ENCODE data around the gene PANX1. TPM values are rescaled to one million over a fixed set of nuclear protein-coding genes. Genes with fewer than 3 reads are reported as not detected.

PANX1 gene
- total RNA-seq, 1 donor = 48.1 TPM

DNA sequence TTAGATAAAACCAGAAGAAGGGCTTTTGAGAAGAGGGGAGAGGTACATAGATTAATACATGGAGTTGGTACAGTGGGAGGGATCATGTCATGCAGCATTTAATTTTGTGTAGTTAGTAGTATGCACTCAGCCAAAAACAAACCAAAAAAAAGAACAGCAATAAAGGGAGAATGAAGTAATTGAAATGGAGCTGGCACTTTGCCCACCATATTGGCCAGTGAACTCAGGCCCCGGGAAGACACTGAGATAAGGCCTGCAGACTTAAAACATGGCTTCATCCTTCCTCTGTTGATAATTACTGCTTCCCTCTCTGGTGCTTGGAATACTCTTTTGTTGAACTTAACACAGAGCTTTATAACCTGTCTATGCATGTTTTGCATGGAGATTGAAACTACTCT, 3.1 kb downstream of the PANX1 start:
- no peak overlapping the region for H3K4me3 ChIP-seq (ENCODE audit: insufficient read depth, low read length)
- H3K79me2 ChIP-seq (ENCODE audit: insufficient read depth, low read length) = peaks cover 53% of the 10 kb centered on the region
- TF ChIP-seq, protein P1, sequence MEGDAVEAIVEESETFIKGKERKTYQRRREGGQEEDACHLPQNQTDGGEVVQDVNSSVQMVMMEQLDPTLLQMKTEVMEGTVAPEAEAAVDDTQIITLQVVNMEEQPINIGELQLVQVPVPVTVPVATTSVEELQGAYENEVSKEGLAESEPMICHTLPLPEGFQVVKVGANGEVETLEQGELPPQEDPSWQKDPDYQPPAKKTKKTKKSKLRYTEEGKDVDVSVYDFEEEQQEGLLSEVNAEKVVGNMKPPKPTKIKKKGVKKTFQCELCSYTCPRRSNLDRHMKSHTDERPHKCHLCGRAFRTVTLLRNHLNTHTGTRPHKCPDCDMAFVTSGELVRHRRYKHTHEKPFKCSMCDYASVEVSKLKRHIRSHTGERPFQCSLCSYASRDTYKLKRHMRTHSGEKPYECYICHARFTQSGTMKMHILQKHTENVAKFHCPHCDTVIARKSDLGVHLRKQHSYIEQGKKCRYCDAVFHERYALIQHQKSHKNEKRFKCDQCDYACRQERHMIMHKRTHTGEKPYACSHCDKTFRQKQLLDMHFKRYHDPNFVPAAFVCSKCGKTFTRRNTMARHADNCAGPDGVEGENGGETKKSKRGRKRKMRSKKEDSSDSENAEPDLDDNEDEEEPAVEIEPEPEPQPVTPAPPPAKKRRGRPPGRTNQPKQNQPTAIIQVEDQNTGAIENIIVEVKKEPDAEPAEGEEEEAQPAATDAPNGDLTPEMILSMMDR (IDR thresholded peaks at IDR 0.05; ENCODE audit: extremely low read depth, low read depth, low read length) = no peak
- no peaks in the 10 kb centered on the region for H3K27me3 ChIP-seq (ENCODE audit: insufficient read depth, low read length)
- H3K9me3 ChIP-seq (ENCODE audit: low read depth, low read length) = no peaks in the 10 kb centered on the region
- peaks cover 9% of the 10 kb centered on the region for H4K20me1 ChIP-seq (ENCODE audit: insufficient read depth, low read length)
- H2AFZ ChIP-seq (ENCODE audit: low read length) = no peak overlapping the region
- peak overlapping the region; percentile 89 for H3K27ac ChIP-seq (ENCODE audit: low read depth, low read length)
- H3K4me1 ChIP-seq (ENCODE audit: insufficient read depth, low read length) = peaks cover 67% of the 10 kb centered on the region
- DNase-seq (ENCODE audit: insufficient read length, low spot score, missing footprints) = no peak
- H3K4me2 ChIP-seq (ENCODE audit: insufficient read depth, low read length) = peak overlapping the region; percentile 98
- H3K36me3 ChIP-seq (ENCODE audit: insufficient read depth, low read length) = no peaks in the 10 kb centered on the region

GRCh38 chr11:94132152-94132558, 3.5 kb downstream of the PANX1 start:
- H3K27ac ChIP-seq (ENCODE audit: low read depth, low read length) = no peak overlapping the region
- peaks cover 53% of the 10 kb centered on the region for H3K79me2 ChIP-seq (ENCODE audit: insufficient read depth, low read length)
- H2AFZ ChIP-seq (ENCODE audit: low read length) = no peak overlapping the region
- peak; percentile 79 for DNase-seq (ENCODE audit: insufficient read length, low spot score, missing footprints)
- TF ChIP-seq, protein P1 (IDR thresholded peaks at IDR 0.05; ENCODE audit: extremely low read depth, low read depth, low read length) = no peak
- no peaks in the 10 kb centered on the region for H3K36me3 ChIP-seq (ENCODE audit: insufficient read depth, low read length)
- peaks cover 69% of the 10 kb centered on the region for H3K4me1 ChIP-seq (ENCODE audit: insufficient read depth, low read length)
- peak overlapping the region; percentile 7 for H3K4me2 ChIP-seq (ENCODE audit: insufficient read depth, low read length)
- peaks cover 9% of the 10 kb centered on the region for H4K20me1 ChIP-seq (ENCODE audit: insufficient read depth, low read length)
- no peaks in the 10 kb centered on the region for H3K9me3 ChIP-seq (ENCODE audit: low read depth, low read length)
- no peak overlapping the region for H3K4me3 ChIP-seq (ENCODE audit: insufficient read depth, low read length)
- H3K27me3 ChIP-seq (ENCODE audit: insufficient read depth, low read length) = no peaks in the 10 kb centered on the region

GRCh38 chr11:94132823-94133408, 4.3 kb downstream of the PANX1 start:
- TF ChIP-seq, protein P1 (IDR thresholded peaks at IDR 0.05; ENCODE audit: extremely low read depth, low read depth, low read length) = no peak
- Histone ChIP-seq H4K20me1 (ENCODE audit: insufficient read depth, low read length) (peaks cover 9% of the 10 kb centered on the region), H3K4me1 (ENCODE audit: insufficient read depth, low read length) (peaks cover 64% of the 10 kb centered on the region), H3K9me3 (ENCODE audit: low read depth, low read length) (no peaks in the 10 kb centered on the region), H3K79me2 (ENCODE audit: insufficient read depth, low read length) (peaks cover 52% of the 10 kb centered on the region), H3K27me3 (ENCODE audit: insufficient read depth, low read length) (no peaks in the 10 kb centered on the region), H3K4me2 (ENCODE audit: insufficient read depth, low read length) (no peak overlapping the region), H2AFZ (ENCODE audit: low read length) (no peak overlapping the region), H3K27ac (ENCODE audit: low read depth, low read length) (no peak overlapping the region), H3K36me3 (ENCODE audit: insufficient read depth, low read length) (no peaks in the 10 kb centered on the region), H3K4me3 (ENCODE audit: insufficient read depth, low read length) (no peak overlapping the region)
- DNase-seq (ENCODE audit: insufficient read length, low spot score, missing footprints) = no peak

DNA sequence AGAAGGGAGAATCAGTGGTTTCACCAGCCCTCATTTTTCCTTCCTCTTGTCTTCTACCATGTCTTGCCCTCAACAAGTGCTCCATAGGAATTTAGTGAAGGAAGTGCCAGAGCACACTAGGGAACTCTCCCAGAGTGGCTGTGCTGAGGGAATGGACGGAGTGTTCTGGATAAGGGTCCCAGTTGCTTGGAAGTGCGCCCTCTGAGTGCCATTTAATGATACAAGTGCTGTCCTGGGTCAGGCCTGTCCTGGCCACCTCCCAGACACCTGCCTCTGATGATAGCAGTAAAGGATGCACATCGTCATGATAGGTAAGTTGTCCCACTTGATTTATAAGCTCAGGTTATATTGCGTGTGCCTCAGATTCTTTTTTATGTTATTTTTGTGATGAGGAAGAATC, 5.1 kb downstream of the PANX1 start:
- H3K27ac ChIP-seq (ENCODE audit: low read depth, low read length) = no peak overlapping the region
- no peak for DNase-seq (ENCODE audit: insufficient read length, low spot score, missing footprints)
- H3K4me1 ChIP-seq (ENCODE audit: insufficient read depth, low read length) = peaks cover 62% of the 10 kb centered on the region
- TF ChIP-seq, protein P1 (IDR thresholded peaks at IDR 0.05; ENCODE audit: extremely low read depth, low read depth, low read length) = no peak
- H4K20me1 ChIP-seq (ENCODE audit: insufficient read depth, low read length) = peaks cover 9% of the 10 kb centered on the region
- H3K4me3 ChIP-seq (ENCODE audit: insufficient read depth, low read length) = no peak overlapping the region
- no peak overlapping the region for H3K4me2 ChIP-seq (ENCODE audit: insufficient read depth, low read length)
- H3K79me2 ChIP-seq (ENCODE audit: insufficient read depth, low read length) = peaks cover 58% of the 10 kb centered on the region
- no peaks in the 10 kb centered on the region for H3K9me3 ChIP-seq (ENCODE audit: low read depth, low read length)
- no peaks in the 10 kb centered on the region for H3K36me3 ChIP-seq (ENCODE audit: insufficient read depth, low read length)
- H2AFZ ChIP-seq (ENCODE audit: low read length) = no peak overlapping the region
- no peaks in the 10 kb centered on the region for H3K27me3 ChIP-seq (ENCODE audit: insufficient read depth, low read length)

Measured in osteoblast (primary cell).